Hematopoietic multipotent progenitor cell treated with erythropoietin and hydrocortisone succinate and interleukin-3 and kit ligand, for 8 days (in vitro differentiated cells): Measurements from ENCODE around the gene ADAM33.

Experiments used
- DNase-seq: peaks from one replicate; pipeline ENCODE4 v3.0.0-alpha.2; 2015

The ADAM33 gene

GRCh38 chr20:3681931-3682781, at the start of gene ADAM33:
ADAM33 (minus strand) TSS chr20:3682010; CDS start chr20:3682004, 6 bp downstream.
- no peak for DNase-seq

GRCh38 chr20:3730803-3731672, 49.2 kb upstream of the ADAM33 start:
- no peak for DNase-seq

DNA sequence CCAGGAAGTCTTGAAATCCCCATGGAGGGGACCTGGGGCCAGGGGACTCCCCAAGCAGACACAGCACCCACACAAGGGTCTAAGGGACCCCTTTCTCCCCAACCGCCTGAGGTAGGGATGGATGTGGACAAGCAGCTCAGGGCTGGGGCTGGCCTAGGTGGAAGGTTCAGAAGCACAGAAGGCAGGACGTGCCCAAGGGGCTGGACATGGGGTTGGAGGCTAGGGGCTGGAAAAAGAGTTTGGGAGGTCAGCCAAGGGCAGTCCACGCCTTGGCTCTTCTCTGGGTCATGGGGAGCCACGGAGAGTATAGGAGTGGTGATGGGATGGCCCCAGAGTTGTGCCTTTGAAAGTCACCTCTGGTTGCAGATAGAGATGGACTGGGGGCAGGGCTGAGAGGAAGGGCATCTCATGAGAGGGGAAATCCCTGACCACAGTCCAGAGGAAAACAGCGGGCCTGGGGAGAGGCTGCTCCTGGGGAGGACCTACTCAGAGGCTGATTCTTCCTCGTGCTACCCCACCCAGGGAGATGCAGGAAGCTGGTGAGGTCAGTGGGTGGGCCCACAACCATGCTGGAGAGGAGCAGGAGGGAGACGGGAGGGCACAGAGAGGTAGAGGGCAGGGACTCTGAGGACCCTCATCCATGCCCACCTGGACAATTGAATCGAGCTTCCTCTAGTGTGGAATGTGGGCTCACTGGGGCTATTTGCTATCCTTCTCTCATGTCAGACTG, 48.2 kb upstream of the ADAM33 start:
- no peak for DNase-seq

GRCh38 chr20:3729378-3729777, 47.6 kb upstream of the ADAM33 start:
- no peak for DNase-seq

DNA sequence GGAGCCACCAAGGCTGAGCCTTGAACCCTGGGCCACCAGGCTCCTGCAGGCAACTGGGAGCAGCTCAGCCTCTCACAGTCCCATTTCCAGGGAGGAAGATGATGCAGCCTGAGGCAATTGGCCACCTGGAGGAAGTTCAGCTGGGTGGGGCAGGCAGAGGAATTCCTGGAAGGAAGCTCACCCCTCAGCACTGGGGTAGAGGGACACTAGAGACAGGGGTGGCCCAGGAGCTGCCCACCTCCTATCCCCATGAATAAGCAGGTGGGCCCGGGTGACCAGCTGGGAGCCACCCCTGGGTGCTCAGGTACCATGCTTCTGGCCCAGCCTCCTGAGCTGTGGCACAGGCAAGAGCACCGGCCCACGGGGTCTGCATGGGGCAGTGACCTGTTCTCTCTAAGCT, 47.1 kb upstream of the ADAM33 start:
- DNase-seq = no peak

- DNase-seq = no peak
These were observed 46.5 kb upstream of the ADAM33 start for GRCh38 chr20:3728354-3728753.

DNA sequence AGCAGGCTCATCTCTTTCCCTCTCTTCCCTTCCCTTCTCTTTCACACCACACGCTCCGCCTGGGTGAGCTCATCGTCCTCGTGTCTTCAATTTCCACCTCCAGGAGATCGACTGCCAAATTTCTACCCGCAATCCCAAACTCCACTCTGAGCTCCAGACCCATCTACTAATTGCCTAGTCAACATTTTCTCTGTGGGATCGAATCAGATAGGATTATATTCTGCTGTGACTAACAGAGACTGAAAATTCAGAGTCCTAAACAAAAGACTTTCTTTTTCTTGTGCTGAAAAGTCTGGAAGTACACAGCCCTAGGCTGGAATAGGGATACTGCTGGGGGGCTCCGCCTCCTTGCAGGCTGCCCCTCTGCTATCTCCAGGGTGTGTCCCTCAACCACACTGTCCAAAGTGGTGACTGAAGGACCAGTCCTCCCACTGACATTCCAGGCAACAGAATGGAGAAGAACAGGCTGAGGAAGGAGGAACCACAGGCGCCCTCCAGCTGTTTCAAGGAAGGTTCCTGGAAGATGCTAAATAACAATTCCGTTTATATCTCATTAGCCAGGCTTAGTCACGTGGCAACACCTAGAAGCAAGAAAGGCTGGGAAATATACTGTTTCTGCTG, 45.7 kb upstream of the ADAM33 start:
- DNase-seq = no peak

GRCh38 chr20:3724356-3724755, 42.5 kb upstream of the ADAM33 start:
- no peak for DNase-seq

DNA sequence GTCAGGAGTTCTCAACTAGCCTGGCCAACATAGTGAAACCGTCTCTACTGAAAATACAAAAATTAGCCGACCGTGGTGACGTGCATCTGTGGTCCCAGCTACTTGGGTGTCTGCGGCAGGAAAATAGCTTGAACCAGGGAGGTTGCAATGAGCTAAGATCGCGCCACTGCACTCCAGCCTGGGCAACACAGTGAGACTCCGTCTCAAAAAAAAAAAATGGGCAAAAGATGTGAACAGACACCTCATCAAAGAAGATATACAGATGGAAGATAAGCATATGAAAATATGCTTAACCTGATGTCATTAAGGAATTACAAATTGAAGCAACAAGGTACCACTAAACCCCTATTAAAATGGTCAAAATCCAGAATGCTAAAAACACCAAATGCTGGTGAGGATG, 41.5 kb upstream of the ADAM33 start:
- no peak for DNase-seq

DNA sequence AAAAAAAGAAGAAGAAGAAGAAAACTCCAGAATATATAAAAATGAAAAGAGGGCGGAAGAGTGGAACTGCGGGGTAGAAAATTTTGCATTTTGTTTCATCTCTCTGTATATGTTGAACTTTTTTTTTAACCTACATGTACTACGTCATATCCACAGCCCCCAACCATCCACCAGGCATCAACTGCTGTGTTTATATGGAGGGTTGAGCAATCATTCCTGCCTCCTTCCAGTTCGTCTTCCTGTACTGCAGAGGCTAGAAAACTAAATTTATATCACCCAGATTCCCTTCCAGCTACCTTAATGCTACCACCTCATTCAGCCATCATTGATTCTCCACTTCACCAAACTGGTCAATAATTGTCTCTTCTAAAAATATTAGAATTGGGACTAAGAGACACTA, 40.1 kb upstream of the ADAM33 start:
- DNase-seq = no peak

DNA sequence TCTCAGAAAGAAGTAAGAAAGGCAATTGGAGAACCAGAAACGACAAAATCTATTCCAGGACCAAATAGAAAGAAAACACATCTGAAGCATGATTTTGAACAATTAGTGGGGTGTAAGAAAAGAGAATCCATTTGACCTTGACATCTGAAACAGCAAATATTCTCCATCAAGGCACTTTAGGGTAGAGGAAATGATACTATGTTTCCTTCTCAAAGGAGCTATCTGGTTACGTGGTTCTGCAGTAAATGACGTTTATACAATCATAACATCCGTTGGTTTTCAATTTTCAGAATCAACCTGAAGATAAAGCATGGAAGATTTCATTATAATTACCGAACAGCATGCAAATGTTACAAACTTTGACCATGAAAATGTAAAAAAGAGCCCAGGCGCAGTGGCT, 38.8 kb upstream of the ADAM33 start:
- no peak for DNase-seq

DNA sequence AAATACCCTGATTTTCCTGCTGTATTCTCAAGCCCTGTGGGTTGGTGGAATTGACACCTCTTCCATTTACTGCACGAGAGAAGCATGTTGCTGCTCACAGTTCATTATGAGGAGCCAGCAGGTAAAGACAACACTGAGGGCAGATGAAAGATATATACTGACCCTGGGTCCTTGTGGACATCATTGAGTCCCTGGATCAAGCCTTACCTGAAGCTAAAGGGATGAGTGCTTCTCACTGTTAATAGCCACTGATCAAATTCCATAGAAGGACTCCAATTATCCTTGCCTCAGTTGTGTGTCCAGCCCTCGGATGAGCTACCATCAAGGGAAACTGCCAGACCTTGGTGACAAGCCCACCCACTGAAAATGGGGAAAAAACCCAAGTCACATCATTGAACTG, 38.3 kb upstream of the ADAM33 start:
- DNase-seq = no peak

GRCh38 chr20:3719046-3719445, 37.2 kb upstream of the ADAM33 start:
- no peak for DNase-seq

DNA sequence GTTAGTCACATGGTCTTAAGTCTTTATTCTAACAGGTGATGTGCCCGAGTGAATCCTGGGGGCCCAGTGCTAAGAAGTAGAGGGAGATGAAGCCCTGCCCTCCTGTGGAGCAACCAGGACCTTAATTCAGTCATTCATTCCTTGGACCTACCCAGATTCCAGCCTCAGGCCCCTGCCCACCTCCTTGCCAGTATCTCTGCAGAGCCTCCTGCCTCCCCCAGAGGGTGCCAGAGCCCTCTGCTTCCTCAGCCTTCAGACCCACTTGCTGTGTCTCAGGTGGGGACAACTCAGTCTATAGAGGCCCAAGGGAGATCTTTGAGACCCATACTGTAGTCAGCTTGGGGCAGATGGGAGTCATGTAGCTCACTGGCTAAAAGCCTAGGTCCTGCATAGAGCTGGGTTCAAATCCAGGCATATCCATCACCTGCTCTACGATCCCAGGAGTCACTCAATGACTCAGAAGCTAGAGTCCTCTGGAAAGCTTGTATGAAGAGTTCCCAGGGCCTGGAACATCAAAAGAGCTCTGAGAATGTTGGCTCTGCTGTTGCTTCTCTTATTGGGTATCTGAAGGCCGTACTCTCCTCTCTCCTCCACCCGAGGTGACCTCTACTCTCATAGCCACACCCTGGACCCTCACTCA, 34.5 kb upstream of the ADAM33 start:
- peak; percentile 69 for DNase-seq

GRCh38 chr20:3714092-3714491, 32.3 kb upstream of the ADAM33 start:
- DNase-seq = no peak

DNA sequence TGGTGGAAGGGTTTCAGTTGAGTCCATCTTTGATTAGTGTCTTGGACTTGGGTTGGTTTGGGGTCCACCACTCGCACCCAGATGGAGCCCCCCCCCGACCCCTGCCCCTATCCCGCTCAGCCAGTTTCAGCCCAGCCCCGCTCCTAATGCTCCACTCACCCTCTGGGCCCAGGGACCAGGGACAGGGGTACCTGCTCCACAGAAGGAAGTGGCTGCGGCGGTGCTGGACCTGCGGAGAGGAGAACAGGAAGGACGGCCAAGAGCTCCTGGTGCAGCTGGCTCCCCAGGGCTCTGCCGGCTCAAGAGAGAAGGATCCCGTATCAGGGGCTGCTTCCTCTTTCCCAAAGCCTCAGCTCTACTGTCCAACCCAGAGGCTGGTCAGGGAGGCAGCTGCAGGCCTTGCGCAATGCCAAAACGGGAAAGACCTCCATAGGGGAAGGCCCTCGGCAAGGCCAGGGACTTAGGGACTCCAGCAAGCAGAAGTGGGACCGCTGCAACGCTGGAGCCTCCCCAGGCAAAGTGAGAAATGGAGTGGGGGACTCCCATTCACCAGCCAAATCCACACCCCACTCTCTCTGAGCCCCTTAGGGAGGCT, 30.6 kb upstream of the ADAM33 start, which contains the start of gene SIGLEC1:
Gene SIGLEC1 (minus strand): TSS at position 322 of the 595 bp plus-strand sequence. CDS start 5,472 bp downstream, outside the sequence.
- DNase-seq = no peak

DNA sequence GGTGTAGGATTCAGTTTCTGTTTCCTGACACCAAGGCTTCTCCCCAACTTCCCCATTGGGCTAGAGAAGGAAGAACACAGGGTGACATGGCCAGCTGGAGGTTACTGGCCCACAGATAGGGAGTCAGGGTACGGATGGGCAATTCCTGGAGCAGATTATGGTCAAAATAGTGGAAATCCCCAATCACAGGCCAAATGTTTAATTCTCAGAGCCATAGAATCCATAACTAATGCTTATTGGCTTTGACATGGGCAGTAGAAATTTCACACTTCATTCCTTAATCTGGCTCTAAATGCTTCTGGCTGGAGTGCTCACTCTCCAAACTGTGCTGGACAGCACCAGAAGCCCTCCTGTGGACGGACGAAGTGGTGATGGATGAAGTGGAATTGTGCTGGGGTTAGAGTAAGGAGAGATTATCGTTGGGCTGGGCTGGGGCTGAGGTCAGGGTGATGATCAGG, 29.7 kb upstream of the ADAM33 start:
- DNase-seq = no peak

- peak; percentile 59 for DNase-seq
These were observed 29.1 kb upstream of the ADAM33 start for GRCh38 chr20:3710703-3711483.

DNA sequence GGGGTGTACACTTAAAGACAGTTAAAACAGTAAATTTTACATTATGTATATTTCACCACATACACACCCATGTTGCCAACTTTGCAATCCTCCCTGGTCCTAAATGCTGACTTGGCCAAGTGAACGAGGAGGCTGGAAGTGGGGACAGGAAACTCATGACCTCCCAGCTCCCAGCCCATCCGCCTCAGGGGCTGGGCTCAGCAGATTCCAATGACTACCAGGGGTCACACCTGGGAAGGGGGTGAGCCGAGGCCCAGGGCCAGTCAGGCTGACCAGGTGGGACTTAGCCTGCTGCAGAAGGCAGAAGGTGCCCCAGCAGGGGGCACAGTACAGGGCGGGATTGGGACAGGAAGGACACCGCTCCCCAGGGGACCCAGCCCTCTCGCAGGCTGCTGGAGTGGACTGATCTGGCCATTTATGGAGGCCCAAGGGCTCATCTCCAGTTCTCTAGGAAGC, 28.2 kb upstream of the ADAM33 start:
- no peak for DNase-seq

DNA sequence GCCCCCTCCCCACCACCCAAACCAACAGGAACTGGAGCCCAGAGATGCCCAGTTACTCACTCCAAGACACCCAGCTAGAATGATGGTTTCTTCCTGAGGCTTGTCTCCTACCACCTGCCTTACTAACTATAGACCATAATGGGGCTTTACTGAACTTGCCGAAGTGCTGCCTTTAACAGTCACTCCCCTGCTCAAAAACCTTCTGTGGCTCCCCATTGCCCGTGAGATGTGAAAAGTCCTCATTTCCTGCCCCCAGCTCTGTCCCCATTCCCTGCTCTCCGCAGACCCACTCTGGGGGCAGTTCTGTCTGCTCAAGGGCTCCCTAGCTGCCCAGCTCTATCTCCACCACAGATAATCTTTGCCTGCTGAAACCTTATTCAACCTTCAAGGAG, 25.7 kb upstream of the ADAM33 start:
- no peak for DNase-seq
